Measurements from ENCODE around the gene PADI6. TPM values are rescaled to one million over a fixed set of nuclear protein-coding genes. Genes with fewer than 3 reads are reported as not detected.
A peak's percentile ranks its signal among the peaks of the same experiment; 100 is the strongest.

The PADI6 gene
- total RNA-seq, 1 experiment from 2014 or later: not detected

DNA sequence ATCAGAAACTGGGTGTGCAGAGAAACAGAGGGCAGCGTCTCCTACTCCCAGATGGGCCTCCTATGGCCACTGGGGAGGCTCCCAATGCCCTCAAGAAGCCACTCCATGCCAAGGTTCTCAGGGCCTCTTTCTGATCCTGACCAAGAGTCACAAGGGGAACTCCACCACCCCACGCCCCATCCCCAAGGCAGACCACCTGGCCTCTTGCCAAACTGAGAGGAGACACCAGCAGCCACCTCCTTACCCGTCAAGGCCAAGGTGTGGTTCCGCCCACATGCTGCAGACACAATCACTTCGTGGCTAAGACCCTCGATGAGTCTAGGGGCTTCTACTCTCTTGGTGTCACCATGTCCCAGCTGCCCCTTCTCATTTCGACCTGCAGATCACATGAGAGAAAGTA is 50.5 kb downstream of the PADI6 start:
- in situ Hi-C loops (cut with HindIII; ENCODE audit: low pct_unique_long_range_greater_than_20kb, low sequenced_read_pairs): no loop called here
- no peak for DNase-seq (ENCODE audit: low read depth)

- in situ Hi-C loops (cut with HindIII; ENCODE audit: low pct_unique_long_range_greater_than_20kb, low sequenced_read_pairs): no loop called here
- no peak for DNase-seq (ENCODE audit: low read depth)
These were observed 51.8 kb downstream of the PADI6 start for GRCh38 chr1:17423781-17424245.

- no peak for DNase-seq (ENCODE audit: low read depth)
- in situ Hi-C loops (cut with HindIII; ENCODE audit: low pct_unique_long_range_greater_than_20kb, low sequenced_read_pairs): no loop called here
These were observed 54.0 kb downstream of the PADI6 start for GRCh38 chr1:17425806-17426600.

DNA sequence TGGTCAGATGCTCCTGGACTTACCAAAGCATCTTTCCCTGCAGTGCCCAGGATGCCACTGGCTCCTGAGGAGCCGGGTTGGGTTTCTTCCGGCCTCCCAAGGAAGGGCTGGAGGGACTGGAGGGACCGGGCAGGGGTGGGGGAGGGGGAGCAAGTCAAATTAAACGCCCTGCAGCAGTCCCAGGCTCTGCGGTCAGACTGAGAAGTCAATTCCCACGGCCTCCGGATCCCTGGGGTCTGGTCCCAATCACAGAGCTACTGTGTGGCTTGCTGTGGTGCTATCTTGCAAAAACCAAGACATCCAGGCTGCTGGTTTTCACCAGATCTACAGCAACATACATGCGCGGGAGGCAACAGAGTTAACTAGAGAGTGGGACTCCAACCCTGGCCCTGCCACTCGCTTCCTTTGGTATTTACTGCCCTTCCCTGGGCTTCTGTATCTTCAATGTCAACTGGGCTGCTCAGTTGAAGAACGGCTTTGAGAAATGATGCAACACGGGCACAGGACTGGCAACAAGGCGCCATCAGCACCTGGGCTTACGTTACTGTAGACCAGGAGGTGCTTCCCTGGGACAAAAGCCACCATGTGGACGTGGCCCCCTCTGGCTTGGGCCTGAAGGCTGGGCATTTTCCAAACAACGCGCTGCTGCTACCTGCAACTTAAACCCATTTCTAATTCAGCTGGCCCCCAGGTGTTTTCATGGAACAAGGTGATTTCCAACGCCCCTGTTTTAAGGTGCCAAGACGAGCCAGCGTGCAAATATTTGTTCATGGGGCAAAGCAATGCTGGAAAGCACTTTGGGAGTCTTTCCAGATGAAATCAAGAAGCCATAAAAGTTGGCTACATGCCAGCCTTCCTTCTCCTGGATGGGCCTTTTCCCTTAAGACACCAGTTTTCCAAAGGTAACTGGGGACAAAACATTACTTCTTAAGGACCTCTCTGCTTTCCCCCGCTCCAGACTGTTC is 56.0 kb downstream of the PADI6 start:
- in situ Hi-C loops (cut with HindIII; ENCODE audit: low pct_unique_long_range_greater_than_20kb, low sequenced_read_pairs): no loop called here

GRCh38 chr1:17429183-17429582 is 57.2 kb downstream of the PADI6 start:
- no peak for DNase-seq (ENCODE audit: low read depth)
- in situ Hi-C loops (cut with HindIII; ENCODE audit: low pct_unique_long_range_greater_than_20kb, low sequenced_read_pairs): no loop called here

More for the DNA sequence above, 56.0 kb downstream of the PADI6 start:
- DNase-seq (ENCODE audit: low read depth): no peak

GRCh38 chr1:17432412-17432811 is 60.4 kb downstream of the PADI6 start:
- no peak for DNase-seq (ENCODE audit: low read depth)
- in situ Hi-C loops (cut with HindIII; ENCODE audit: low pct_unique_long_range_greater_than_20kb, low sequenced_read_pairs): no loop called here

DNA sequence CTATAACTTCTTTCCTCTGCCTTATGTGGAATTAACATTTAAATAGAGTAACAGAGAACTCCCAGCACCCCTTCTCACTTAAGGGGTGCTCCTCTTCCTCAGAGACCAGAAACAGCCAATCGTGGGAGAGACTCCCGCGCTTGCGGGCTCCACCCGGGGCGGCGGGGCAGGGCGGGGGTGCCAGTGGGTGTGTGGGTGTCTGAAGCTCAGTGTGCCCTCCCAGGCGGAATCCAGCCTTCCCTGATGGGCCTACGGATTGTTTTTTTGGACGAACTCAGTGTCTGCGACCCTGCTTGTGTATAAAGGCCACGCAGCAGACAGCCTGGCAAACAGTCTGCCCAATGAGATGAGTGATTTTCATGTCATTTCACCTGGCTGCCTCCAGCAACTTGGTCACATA is 61.3 kb downstream of the PADI6 start:
- DNase-seq (ENCODE audit: low read depth): no peak
- in situ Hi-C loops (cut with HindIII; ENCODE audit: low pct_unique_long_range_greater_than_20kb, low sequenced_read_pairs): no loop called here

DNA sequence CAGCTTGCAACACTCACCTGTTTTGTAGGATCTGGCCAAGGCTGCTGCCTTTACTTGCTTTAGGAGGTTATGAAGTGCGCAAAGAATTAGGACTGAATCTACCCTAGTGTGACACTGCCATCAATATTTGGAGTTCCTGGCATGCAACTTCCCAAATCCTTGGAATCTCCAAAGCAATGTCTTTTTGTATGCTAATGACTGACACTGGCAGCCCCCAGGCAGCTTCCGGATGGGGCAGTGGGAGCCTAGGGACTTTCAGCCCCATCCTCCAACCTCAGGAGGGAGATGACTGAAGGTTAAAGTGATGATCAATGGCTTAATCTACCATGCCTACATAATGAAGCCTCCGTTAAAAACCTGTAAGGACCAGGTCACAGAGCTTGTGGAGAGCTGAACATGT is 62.0 kb downstream of the PADI6 start:
- in situ Hi-C loops (cut with HindIII; ENCODE audit: low pct_unique_long_range_greater_than_20kb, low sequenced_read_pairs): no loop called here
- no peak for DNase-seq (ENCODE audit: low read depth)

- no peak for DNase-seq (ENCODE audit: low read depth)
- in situ Hi-C loops (cut with HindIII; ENCODE audit: low pct_unique_long_range_greater_than_20kb, low sequenced_read_pairs): no loop called here
These were observed 62.6 kb downstream of the PADI6 start for GRCh38 chr1:17434601-17435000.

- DNase-seq (ENCODE audit: low read depth): no peak
- in situ Hi-C loops (cut with HindIII; ENCODE audit: low pct_unique_long_range_greater_than_20kb, low sequenced_read_pairs): no loop called here
These were observed 64.6 kb downstream of the PADI6 start for GRCh38 chr1:17436380-17437174.

- in situ Hi-C loops (cut with HindIII; ENCODE audit: low pct_unique_long_range_greater_than_20kb, low sequenced_read_pairs): no loop called here
These were observed 65.2 kb downstream of the PADI6 start for GRCh38 chr1:17437260-17437579.

DNA sequence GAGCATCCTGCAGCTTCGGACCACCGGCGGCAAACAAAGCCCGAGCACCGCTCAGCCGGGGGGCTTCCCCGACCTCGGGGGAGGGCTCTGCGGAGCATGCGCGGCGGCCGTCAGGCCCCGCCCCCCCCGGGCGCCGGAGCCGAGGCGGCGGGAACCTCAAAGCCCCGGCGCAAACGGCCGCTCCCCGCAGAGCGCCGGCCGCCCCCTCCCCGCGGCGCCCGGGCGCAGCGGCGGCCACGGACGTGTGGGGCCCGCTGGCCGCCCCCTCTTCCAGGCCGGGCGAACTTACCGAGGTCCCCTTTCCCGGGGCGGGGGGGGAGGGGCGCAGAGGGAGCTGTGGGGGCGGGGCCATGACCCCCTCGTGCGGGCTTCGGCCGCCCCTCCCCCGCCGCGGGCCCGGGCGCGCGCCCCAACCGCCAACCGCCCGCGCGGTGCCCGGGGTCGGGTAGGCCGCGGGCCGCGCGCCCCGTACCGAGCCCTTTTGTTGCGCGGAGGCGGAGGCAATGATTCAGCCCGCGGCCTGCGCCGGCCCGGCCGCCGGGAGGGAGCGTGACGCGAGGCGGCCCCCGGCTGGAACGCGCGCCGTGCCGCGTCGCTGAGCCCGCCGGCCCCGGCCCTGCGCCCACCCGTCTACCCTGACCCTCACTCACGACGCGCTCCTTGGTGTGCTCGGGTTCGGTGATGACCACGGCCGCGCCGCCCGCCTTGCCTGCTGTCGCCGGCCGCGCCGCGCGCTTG is 65.8 kb downstream of the PADI6 start:
- peak; percentile 41 for DNase-seq (ENCODE audit: low read depth)
- in situ Hi-C loops (cut with HindIII; ENCODE audit: low pct_unique_long_range_greater_than_20kb, low sequenced_read_pairs): no loop called here

More at GRCh38 chr1:17437260-17437579, 65.2 kb downstream of the PADI6 start:
- DNase-seq (ENCODE audit: low read depth): no peak

DNA sequence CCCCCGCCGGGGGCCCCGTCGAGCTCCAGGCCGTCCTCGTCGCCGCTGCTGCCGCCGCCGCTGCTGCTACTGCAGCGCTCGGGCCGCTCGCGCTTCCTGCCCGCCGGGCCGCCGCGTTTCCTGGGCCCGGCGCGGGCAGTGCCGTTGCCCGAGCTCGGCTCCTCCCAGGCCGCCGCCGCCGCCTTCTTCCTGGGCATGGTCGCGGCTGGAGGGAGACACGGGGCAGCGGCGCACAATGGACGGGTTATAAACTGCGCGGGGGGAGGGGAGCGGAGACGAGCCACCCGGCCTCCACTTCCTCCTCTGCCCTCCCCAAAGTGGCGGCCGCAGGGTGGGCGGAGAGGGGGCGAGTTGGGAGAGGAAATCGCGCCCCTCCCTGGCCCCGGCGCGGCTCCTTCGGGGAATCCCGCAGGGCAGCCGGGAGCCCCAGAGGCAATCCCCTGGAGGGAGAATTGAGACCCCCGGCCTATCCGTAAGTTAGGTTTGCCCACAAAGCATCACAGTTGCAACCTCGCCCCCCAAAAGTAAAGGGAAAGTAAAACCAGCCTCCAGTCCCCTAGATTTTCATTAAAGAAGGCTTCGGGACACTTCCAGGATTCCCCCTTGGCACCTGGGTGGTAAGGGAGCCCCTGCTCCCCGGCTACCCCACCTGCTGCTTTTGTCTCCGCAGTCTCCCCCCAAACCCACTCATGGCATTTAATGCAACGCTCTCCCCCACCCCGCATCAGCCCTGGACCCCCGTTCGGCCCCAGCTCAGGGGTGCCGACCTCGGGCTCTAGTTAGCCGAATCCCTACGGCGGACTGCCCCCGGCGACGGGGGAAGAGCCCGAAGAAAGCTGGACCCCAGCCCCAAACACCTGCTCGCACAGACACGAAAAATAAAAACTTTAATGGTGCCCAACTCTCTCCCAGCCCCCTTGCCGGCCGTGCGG is 66.6 kb downstream of the PADI6 start:
- DNase-seq (ENCODE audit: low read depth): peak; percentile 78
- in situ Hi-C loops (cut with HindIII; ENCODE audit: low pct_unique_long_range_greater_than_20kb, low sequenced_read_pairs): no loop called here

- in situ Hi-C loops (cut with HindIII; ENCODE audit: low pct_unique_long_range_greater_than_20kb, low sequenced_read_pairs): no loop called here
- peak; percentile 73 for DNase-seq (ENCODE audit: low read depth)
These were observed 67.5 kb downstream of the PADI6 start, which contains the start of gene RCC2 for GRCh38 chr1:17439250-17440073. Gene RCC2, minus strand, starts transcription at chr1:17439677. Its CDS starts 1,163 bp downstream, at chr1:17438514.

GRCh38 chr1:17440074-17440826 is 68.3 kb downstream of the PADI6 start:
- no peak for DNase-seq (ENCODE audit: low read depth)
- in situ Hi-C loops (cut with HindIII; ENCODE audit: low pct_unique_long_range_greater_than_20kb, low sequenced_read_pairs): no loop called here

Measured in Caki2 (cell line).